Epithelial cell of prostate (primary cell): Measurements from ENCODE around the gene SMIM38.
"Not testable (repeated sequence)": the region's sequence is repeated elsewhere in the genome, so short reads cannot be mapped to it uniquely, and the experiment has no call there.

Source experiments
- DNase-seq: peaks from one replicate; pipeline ENCODE4 v3.0.0-alpha.2; 2011; ENCODE audit warnings: low read depth, low spot score
- H3K27ac ChIP-seq: fragments of 450-650 bp; 2 replicates; pipeline ENCODE4 v1.5.1; 2017; ENCODE audit warnings: mild to moderate bottlenecking

Gene SMIM38

DNA sequence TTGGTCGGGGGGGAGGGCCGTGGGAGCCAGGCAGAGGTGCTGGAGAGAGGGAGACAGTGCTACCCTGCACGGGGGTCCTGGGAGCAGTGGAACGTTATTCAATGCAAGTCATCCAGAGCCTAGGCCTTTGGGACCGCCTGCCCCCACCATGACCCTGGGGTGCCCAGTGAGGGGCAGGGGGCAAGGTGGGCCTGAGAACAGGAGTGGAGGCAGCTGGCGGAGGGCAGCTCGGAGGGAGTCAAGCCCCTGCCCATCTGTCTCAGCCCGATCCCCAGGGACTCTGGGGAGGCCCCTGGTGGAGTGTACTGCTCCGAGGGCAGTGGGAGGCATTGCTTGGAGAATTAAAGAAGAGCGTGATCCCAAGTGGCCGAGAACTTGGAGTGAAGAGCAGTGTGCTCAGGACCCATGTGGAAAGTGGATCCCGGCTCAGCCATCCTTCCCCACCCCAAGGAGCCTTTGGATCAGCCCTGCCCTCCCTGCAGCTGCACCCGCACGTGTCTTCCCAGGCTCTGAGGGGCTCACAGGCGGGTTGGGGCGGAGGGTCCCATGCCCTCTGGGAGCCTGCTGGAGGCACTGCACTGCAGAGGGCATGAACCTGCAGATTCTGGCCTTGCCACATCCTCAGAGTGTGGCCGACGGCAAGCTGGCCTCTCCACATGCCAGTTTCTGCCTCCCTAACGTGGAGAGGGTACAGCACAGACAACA is 34.0 kb upstream of the SMIM38 start:
- no peak for DNase-seq
- peak overlapping the region; percentile 68 for H3K27ac ChIP-seq

DNA sequence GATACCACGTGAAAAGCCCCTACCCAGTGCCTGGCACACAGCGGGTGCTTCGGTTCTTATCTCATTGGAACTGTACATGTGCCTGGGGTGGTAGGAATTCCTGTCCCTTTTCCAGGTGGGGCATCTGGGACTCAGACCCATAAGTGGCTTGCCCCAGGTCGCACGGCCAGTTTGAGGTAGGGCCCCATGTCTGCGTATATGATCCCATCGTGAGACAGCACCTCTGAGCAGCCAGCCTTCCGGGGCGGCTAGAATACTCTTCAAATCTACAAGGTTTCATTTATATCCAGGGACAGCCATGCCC is 33.5 kb upstream of the SMIM38 start:
- peak overlapping the region; percentile 68 for H3K27ac ChIP-seq
- DNase-seq: no peak

GRCh38 chr11:69122630-69123431 is 32.9 kb upstream of the SMIM38 start:
- H3K27ac ChIP-seq: peak overlapping the region; percentile 68
- peak; percentile 68 for DNase-seq

GRCh38 chr11:69123593-69124545 is 31.9 kb upstream of the SMIM38 start:
- H3K27ac ChIP-seq: peak overlapping the region; percentile 68
- no peak for DNase-seq

GRCh38 chr11:69125861-69126260 is 29.9 kb upstream of the SMIM38 start:
- H3K27ac ChIP-seq: no peak overlapping the region
- DNase-seq: no peak

DNA sequence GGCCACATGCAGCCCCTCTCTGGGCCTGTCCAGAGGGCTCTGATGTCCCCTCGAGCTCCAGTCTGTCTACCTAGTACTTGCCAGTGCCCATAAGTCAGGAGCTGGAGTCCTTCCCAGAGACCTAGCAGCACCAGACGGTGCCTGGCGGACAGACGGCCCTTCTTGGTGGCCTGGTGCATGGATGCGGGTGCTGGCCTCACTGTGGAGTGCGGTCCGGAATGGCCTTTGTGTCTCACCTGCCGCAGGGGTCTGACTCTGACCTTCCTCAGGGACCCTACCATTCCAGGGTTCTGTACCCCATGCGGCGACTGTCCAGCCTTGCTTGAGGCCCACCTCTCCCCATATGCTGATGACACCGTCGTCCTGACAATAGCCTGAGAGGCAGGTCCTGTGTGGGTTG is 29.4 kb upstream of the SMIM38 start:
- no peak for DNase-seq
- no peak overlapping the region for H3K27ac ChIP-seq

DNA sequence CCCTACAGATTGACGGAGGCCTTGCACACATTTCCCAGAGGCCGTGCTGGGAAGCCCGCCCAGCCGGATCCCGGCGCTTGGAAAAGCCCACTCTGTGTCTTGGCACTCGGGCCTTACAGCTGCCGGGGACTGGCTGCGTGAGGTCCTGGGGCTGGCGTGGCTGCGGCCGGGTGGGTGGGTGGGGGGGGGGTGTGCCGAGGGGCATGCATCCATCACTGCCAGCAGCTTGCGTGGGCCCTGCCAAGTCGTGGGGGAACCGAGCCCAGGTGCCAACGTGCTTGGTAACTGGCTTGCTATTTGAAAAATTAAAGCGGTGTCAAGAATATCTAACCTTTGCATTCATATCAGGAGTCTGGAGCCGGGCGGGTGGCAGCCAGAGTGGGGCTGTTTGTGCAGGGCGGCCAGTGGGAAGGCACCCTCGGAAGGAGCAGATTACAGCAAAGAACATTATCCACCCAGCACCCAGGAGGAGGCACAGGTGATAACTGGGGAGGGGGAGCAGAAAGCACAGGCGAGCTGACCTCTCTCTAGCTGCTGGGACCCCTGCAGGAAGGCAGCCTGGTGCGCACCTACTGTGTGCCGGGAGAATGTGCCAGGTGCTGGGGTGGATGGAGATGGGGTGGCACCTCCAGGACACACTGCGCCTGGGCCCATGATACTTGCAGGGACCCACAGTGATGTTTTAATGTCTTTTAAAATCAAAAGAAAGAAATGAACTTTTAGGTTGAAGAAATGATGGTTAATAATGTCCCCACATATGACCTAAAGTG is 28.5 kb upstream of the SMIM38 start:
- no peak for DNase-seq

DNA sequence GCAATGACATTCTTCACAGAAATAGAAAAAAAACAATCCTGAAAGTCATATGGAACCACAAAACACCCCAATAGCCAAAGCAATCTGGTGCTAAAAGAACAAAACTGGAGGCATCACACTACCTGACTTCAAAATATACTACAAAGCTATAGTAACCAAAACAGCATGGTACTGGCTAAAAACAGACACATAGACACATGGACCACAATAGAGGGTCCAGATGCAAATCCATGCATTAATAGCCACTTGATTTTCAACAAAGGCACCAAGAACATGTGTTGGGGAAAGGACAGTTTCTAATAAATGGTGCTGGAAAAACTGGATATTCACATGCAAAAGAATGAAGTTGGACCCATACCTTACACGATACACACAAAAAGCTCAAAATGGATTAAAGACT is 27.9 kb upstream of the SMIM38 start:
- DNase-seq: no peak
- H3K27ac ChIP-seq: no peak overlapping the region

More for the DNA sequence above, 28.5 kb upstream of the SMIM38 start:
- H3K27ac ChIP-seq: no peak overlapping the region

- DNase-seq: no peak
- no peak overlapping the region for H3K27ac ChIP-seq
Measured at GRCh38 chr11:69129053-69129452, 26.7 kb upstream of the SMIM38 start.

GRCh38 chr11:69129647-69130046 is 26.1 kb upstream of the SMIM38 start:
- no peak for DNase-seq

DNA sequence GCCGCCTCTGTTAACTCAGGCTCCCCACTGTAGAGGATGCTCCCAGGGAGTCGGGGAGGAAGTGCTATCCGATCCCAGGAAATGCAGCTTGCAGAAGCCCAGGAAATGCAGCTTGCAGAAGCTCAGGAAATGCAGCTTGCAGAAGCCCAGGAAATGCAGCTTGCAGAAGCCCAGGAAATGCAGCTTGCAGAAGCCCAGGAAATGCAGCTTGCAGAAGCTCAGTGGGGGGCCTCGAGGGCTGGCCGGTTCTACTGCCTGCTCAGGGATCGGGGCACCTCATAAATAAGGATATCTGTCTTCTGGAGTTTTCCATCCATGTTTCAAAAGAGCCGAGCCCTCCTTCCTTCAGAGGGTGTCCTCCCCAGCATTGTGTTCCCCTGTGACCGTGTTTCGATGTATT is 25.1 kb upstream of the SMIM38 start:
- DNase-seq: no peak
- no peak overlapping the region for H3K27ac ChIP-seq

More at GRCh38 chr11:69129647-69130046, 26.1 kb upstream of the SMIM38 start:
- H3K27ac ChIP-seq: no peak overlapping the region

GRCh38 chr11:69131121-69131566 is 24.6 kb upstream of the SMIM38 start:
- no peak overlapping the region for H3K27ac ChIP-seq
- DNase-seq: no peak

DNA sequence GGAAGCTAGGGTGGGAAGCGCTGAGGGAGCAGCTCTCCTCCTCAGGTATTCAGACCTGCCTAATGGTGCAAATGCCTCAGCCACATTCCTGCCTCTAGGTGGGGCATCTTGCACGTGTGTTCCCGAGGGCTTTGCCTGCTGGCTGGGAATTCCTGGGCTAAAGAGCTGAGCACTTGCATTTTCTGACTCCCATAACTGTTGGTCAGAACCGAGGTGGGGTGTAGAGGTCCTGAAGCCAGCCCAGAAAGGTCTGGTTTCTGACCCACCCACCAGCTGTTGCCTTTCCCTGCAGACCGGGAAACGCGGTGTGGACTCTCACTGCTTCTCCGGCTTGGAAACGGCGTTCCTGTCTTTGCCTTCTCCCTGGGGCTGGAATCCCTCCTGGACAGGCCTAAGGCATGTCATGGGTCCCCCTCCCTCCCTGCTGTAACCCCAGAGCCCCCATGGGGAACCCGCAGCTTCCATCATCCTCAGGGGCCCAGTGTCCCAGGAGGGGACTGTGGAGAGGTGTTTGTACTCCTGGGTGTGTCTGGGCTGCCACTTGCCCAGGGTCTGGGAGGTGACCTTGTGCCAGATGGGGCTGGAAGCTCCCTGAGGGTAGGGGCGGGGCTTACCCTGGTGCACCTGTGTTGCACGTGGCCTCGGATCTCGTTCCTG is 24.0 kb upstream of the SMIM38 start:
- H3K27ac ChIP-seq: no peak overlapping the region
- DNase-seq: no peak

DNA sequence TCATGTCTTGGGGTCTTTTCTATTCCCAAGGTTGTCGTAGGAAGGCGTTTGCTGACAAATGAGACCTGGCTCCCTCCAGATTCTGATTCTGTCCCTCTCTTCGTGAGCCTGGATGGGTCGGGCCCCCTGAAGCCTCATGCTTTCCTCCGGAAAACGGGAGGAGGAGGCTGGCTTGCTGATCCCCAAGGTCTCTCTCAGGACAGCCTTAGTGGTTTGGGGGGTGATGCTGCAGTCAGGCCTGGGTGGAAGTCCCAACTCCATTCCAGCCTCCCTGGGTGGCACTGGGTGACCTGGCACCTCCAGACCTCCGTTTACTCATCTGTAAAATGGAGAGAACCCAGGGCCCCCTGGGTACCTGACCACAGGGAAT is 23.4 kb upstream of the SMIM38 start:
- DNase-seq: no peak
- no peak overlapping the region for H3K27ac ChIP-seq

DNA sequence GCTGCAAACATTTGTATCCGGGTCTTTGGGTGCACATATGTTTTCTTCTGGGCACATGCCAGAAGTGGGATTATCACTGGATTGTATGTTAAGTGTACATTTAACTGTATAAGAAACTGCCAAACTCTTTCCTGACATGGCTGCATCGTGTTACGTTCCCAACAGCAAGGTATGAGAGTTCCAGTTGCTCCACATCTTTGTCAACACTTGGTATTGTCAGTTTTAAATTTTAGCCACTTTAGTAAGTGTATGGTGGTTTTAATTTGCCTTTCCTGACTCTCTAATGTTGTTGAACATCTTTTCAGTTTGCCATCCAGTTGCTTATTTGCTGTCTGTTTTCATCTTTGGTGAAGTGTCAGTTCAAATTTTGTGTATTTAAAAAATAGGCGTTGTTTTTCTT is 22.5 kb upstream of the SMIM38 start:
- no peak for DNase-seq
- H3K27ac ChIP-seq: no peak overlapping the region

GRCh38 chr11:69134182-69134581 is 21.6 kb upstream of the SMIM38 start:
- not testable (repeated sequence) for H3K27ac ChIP-seq, DNase-seq

DNA sequence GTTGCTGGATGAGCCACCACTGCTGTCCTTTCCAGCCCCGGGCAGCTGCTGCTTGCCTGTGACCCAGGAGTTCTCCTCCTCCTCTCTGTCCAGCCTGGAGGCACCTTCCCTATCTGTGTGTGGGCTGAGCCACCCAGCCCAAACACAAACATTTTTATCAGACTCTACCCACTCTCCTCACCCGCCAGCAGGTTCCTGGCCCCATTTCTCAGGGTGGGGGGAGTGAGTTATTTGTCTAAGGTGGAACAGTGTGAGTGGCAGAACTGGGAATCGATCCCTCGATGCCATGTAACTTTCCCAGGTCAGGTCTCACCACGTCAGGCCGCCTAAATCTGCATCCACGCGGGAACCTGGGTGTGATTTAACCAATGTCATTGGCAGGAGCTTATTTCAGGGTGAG is 20.8 kb upstream of the SMIM38 start:
- H3K27ac ChIP-seq: no peak overlapping the region
- DNase-seq: no peak

DNA sequence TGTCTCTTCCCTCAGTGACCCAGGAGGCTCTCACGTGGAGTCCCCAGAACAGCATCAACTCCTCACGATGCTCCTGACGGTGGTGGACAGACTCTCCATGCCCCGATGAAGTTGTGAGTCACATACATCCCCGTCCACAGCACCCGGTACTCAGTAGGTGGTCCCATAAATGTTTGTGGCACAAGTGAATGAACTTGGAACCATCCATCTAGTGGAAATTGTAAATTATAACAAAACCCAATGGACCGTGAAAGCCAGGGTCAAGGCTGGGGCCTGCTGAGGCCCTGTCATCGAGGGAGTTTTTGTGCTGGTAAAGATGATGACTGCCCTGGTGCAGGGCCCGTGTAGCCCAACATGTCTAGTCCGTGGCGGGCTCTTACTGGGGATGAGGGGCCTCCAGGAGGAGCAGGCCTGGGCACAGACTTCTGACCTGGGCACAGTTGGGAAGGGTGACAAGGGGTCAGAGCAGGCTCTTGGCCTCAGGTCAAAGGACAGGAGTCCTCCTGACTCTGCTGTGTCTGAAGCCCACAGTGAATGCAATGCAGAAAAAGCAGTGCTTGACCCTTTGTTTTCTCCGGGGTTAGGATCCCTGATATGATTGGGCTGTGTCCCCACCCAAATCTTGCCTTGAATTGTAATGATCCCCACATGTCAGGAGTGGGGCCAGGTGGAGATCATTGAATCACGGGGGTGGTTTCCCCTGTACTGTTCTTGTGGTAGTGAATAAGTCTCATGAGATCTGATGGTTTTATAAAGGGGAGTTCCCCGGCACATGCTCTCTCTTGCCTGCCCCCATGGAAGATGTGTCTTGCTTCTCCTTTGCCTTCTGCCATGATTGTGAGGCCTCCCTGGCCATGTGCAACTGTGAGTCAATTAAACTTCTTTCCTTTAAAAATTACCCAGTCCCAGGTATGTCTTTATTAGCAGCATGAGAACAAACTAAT is 20.0 kb upstream of the SMIM38 start:
- DNase-seq: no peak
- H3K27ac ChIP-seq: no peak overlapping the region
